Psoas muscle (tissue), 8 donors: ENCODE results near the gene WNT9B. TPM values are rescaled to one million over a fixed set of nuclear protein-coding genes. Genes with fewer than 3 reads are reported as not detected.

Experiments used
- ATAC-seq, 4 donors: fragments of 200-7000 bp; cut with Tn5 transposase; one replicate each; pipeline ENCODE4 v1.9.1; 2020; ENCODE audit warnings: moderate library complexity in 3 of 4, mild to moderate bottlenecking in 2 of 4
- DNase-seq, 2 donors: peaks; one replicate each; pipeline ENCODE4 v3.0.0-alpha.2; 2020
- H3K27ac ChIP-seq: fragments of 200-600 bp; one replicate; pipeline ENCODE4 v1.8.0; 2022
- H3K27me3 ChIP-seq, 3 donors: fragments of 200-600 bp in 1 of 3; one replicate each; pipeline versions ENCODE4 v1.6.1 to v1.8.0; 2013 to 2022; ENCODE audit warnings: low read length in 2 of 3, mild to moderate bottlenecking in 2 of 3, moderate library complexity in 1 of 3; ENCODE audit not compliant: insufficient read depth in 3 of 3
- H3K36me3 ChIP-seq, 2 donors: fragments of 200-600 bp in 1 of 2; one replicate each; pipeline versions ENCODE4 v1.6.1 to v1.8.0; 2013 to 2022; ENCODE audit warnings: low read depth in 1 of 2, mild to moderate bottlenecking in 1 of 2, moderate library complexity in 1 of 2; ENCODE audit not compliant: insufficient read depth in 1 of 2
- H3K4me1 ChIP-seq: fragments of 200-600 bp; one replicate; pipeline ENCODE4 v1.8.0; 2022
- H3K4me3 ChIP-seq: fragments of 200-600 bp; one replicate; pipeline ENCODE4 v1.8.0; 2022; ENCODE audit warnings: mild to moderate bottlenecking
- H3K9me3 ChIP-seq: fragments of 200-600 bp; one replicate; pipeline ENCODE4 v1.8.0; 2022
- CTCF ChIP-seq: fragments of 200-600 bp; IDR thresholded peaks from one replicate; pipeline ENCODE4 v1.8.0; 2022; ENCODE audit warnings: antibody characterized with exemption
- WGBS, 3 donors: extraction: QIAGEN DNeasy Blood & Tissue Kit; methylation state at CpG; one replicate each; pipeline versions ENCODE4 v1.1.6 to v1.1.7; 2013; 5-methylcytosine and 5-hydroxymethylcytosine counted together
- intact Hi-C, 2 donors: fragments of 100-400 bp; cut with DNase I; formaldehyde crosslinking; loops; one replicate each; pipeline versions ENCODE4 v1.11.0 to v1.14.2; 2022
- polyA plus RNA-seq, 3 donors: library from polyadenylated mRNA; stranded (reverse); fragments of 200-250 nt; gene quantifications; one replicate each; pipeline ENCODE4 v1.2.3, GENCODE V29; 2013
- total RNA-seq, 4 donors: library from RNA; stranded (reverse); fragmentation: NEBNext Ultra II Directional in 2 of 4; extraction: Animal tissue kit (Norgen Biotek cat#: 25700) in 2 of 4; gene quantifications; one replicate each; pipeline versions ENCODE4 v1.2.1 to v1.2.4, GENCODE V29; 2021 to 2023
- donor health status: healthy with polysubstance abuse.
- donor health status: DM: no; HTN: no; CAD: no; lungs with moderate emphysema.
- donor health status: Bipolar disorder and iron deficiency.
- donor health status: healthy.
- donor health status: DM: yes; HTN: yes; CAD: no.
- donor health status: DM: no; HTN: no; CAD: no.
- donor health status: DM: no; HTN: no; CAD: no.
- donor health status: DM: yes; HTN: yes; CAD: no.

WNT9B gene
- total and polyA plus RNA-seq, 7 donors, result 0.05 to 0.32 (median 0.13) TPM; not detected in 3

GRCh38 chr17:46903762-46904672 is 52.6 kb downstream of the WNT9B start:
- no peaks in the 10 kb centered on the region for H3K9me3 ChIP-seq
- 84 to 87% (median 86%) methylated on average over 4 of the region's 4 CpGs for WGBS, 3 donors
- ATAC-seq, result no peak
- H3K27me3 ChIP-seq, result no peaks in the 10 kb centered on the region
- no peak overlapping the region for H3K4me3 ChIP-seq
- no peak overlapping the region for H3K27ac ChIP-seq
- no peaks in the 10 kb centered on the region for H3K36me3 ChIP-seq
- intact Hi-C loops, result no loop called here
- TF ChIP-seq CTCF, result no peak
- no peak for DNase-seq
- no peaks in the 10 kb centered on the region for H3K4me1 ChIP-seq

- Histone ChIP-seq H3K27me3 (no peaks in the 10 kb centered on the region), H3K36me3 (no peaks in the 10 kb centered on the region), H3K4me3 (no peak overlapping the region), H3K9me3 (no peaks in the 10 kb centered on the region), H3K27ac (no peak overlapping the region), H3K4me1 (no peaks in the 10 kb centered on the region)
- intact Hi-C loops, result no loop called here
- no peak for ATAC-seq
- no peak for DNase-seq
- WGBS, 3 donors, result 61 to 64% (median 63%) methylated on average over 14 of the region's 14 CpGs
- no peak for TF ChIP-seq CTCF
Observed at GRCh38 chr17:46908068-46908737, 56.8 kb downstream of the WNT9B start.

GRCh38 chr17:46910179-46910927 is 59.0 kb downstream of the WNT9B start:
- intact Hi-C loops, result no loop called here
- no peak for TF ChIP-seq CTCF
- no peaks in the 10 kb centered on the region for H3K36me3 ChIP-seq
- 60 to 66% (median 65%) methylated on average over 10 of the region's 10 CpGs for WGBS, 3 donors
- DNase-seq, result no peak
- ATAC-seq, result no peak
- H3K27me3 ChIP-seq, result no peaks in the 10 kb centered on the region
- H3K4me3 ChIP-seq, result no peak overlapping the region
- no peaks in the 10 kb centered on the region for H3K4me1 ChIP-seq
- no peaks in the 10 kb centered on the region for H3K9me3 ChIP-seq
- H3K27ac ChIP-seq, result no peak overlapping the region

- DNase-seq, result no peak
- Histone ChIP-seq H3K9me3 (no peaks in the 10 kb centered on the region), H3K4me3 (no peak overlapping the region), H3K27me3 (no peaks in the 10 kb centered on the region), H3K36me3 (no peaks in the 10 kb centered on the region), H3K4me1 (no peaks in the 10 kb centered on the region), H3K27ac (no peak overlapping the region)
- peak; percentile 87 to 95 (median 90) for ATAC-seq
- no peak for TF ChIP-seq CTCF
- 29 to 65% (median 51%) methylated on average over 3 of the region's 3 CpGs for WGBS, 3 donors
- intact Hi-C loops, result no loop called here
Observed at GRCh38 chr17:46911311-46911710, 59.9 kb downstream of the WNT9B start.
